Parathyroid adenoma (tissue), 2 donors: ENCODE data around the gene TECR.
A peak's percentile ranks its signal among the peaks of the same experiment; 100 is the strongest.

ENCODE experiments used
- H2AFZ ChIP-seq: fragments of 300-600 bp; sonication (generic); one replicate; pipeline ENCODE4 v1.7.0; 2017; ENCODE audit warnings: antibody characterized with exemption, mild to moderate bottlenecking
- H3K27ac ChIP-seq: fragments of 300-600 bp; sonication (generic); one replicate; pipeline ENCODE4 v1.7.0; 2017
- H3K27me3 ChIP-seq: fragments of 300-600 bp; sonication (generic); one replicate; pipeline ENCODE4 v1.7.0; 2017; ENCODE audit warnings: low read length; ENCODE audit not compliant: control insufficient read depth, insufficient read depth
- H3K36me3 ChIP-seq: fragments of 300-600 bp; sonication (generic); one replicate; pipeline ENCODE4 v1.7.0; 2017; ENCODE audit warnings: low read length; ENCODE audit not compliant: control insufficient read depth, insufficient read depth
- H3K4me1 ChIP-seq: fragments of 300-600 bp; sonication (generic); one replicate; pipeline ENCODE4 v1.7.0; 2017; ENCODE audit warnings: control low read depth
- H3K4me2 ChIP-seq: fragments of 300-600 bp; sonication (generic); one replicate; pipeline ENCODE4 v1.7.0; 2017; ENCODE audit warnings: low read length
- H3K4me3 ChIP-seq: fragments of 300-600 bp; sonication (generic); one replicate; pipeline ENCODE4 v1.7.0; 2017; ENCODE audit warnings: low read depth, low read length
- H3K79me2 ChIP-seq: fragments of 300-600 bp; sonication (generic); one replicate; pipeline ENCODE4 v1.7.0; 2017; ENCODE audit warnings: control low read depth
- H3K9ac ChIP-seq: fragments of 300-600 bp; sonication (generic); one replicate; pipeline ENCODE4 v1.7.0; 2017; ENCODE audit warnings: mild to moderate bottlenecking
- H3K9me3 ChIP-seq: fragments of 300-600 bp; sonication (generic); one replicate; pipeline ENCODE4 v1.7.0; 2017; ENCODE audit warnings: low read length; ENCODE audit not compliant: control insufficient read depth
- CTCF ChIP-seq: fragments of 300-600 bp; sonication (generic); IDR thresholded peaks from one replicate; pipeline ENCODE4 v1.7.0; 2017; ENCODE audit warnings: antibody characterized with exemption, mild to moderate bottlenecking
- donor health status: primary hyperparathyroidism.

The TECR gene

DNA sequence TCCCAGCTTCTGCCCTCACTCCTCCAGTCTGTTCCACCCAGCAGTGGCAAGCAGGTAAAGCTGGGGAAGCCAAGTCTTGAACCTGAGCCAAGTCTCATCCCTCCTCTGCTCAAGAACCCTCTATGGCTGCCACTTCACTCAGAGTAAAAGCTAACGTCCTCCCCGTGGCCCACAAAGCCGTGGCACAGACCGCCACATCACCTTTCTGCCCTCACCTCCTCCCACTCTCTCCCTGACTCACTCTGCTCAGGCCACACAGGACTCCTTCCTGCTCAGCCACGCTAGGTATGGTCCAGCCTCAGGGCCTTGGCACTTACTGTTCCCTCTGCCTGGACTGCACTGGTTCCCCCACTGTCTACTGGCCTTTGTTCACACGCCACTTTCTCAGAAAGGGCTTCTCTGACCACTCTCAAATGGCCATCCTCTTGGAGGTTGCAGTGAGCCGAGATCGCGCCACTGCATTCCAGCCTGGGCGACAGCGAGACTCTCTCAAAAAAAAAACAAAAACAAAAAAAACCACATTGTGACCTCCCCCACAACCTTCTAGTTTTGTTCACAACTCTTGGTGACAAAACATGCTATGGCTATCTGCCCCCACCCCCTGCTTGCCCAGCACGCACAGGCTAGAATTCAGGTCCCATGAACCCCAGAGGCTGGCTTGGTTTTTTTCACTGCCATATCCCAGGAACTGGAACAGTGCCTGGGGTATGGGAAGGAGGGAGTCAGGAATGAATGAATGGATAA lies 26.7 kb downstream of the TECR start:
- no peak for TF ChIP-seq CTCF
- H3K79me2 ChIP-seq, result peaks cover 86% of the 10 kb centered on the region
- H3K36me3 ChIP-seq, result no peaks in the 10 kb centered on the region
- H2AFZ ChIP-seq, result no peak overlapping the region
- H3K4me3 ChIP-seq, result no peak overlapping the region
- peak overlapping the region; percentile 1 for H3K4me2 ChIP-seq
- H3K27ac ChIP-seq, result peak overlapping the region; percentile 39
- H3K4me1 ChIP-seq, result peaks cover 40% of the 10 kb centered on the region
- H3K9me3 ChIP-seq, result no peaks in the 10 kb centered on the region
- H3K9ac ChIP-seq, result no peak overlapping the region
- H3K27me3 ChIP-seq, result no peaks in the 10 kb centered on the region

DNA sequence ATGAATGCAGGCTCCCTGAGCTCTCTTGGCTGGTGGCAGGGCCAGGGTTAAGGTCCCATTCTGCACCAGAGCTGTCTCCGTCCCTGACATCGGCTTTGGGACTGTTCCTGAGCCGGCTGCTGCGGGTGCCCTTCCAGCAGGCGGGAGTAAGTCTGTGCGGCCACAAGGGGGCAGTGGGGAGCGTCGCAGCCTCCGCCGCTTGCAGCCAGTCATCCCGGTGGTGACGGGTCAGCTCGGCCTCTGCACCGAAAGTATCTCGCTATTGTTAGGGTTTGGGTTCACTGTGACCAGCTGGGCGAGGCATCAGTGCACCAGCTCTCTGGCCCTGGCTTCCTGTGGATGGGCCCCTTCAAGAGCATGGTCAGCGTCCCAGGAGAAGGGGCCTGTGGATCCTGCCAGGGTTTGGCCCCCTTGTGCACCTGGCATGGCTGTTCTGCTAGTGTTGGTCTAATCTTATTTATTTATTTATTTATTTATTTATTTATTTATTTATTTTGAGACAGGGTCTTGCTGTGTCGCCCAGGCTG lies 27.3 kb downstream of the TECR start:
- TF ChIP-seq CTCF, result peak; percentile 97
- H3K36me3 ChIP-seq, result no peaks in the 10 kb centered on the region
- H3K4me3 ChIP-seq, result no peak overlapping the region
- H3K27ac ChIP-seq, result peak overlapping the region; percentile 39
- no peaks in the 10 kb centered on the region for H3K27me3 ChIP-seq
- H3K9me3 ChIP-seq, result no peaks in the 10 kb centered on the region
- peaks cover 42% of the 10 kb centered on the region for H3K4me1 ChIP-seq
- H3K9ac ChIP-seq, result no peak overlapping the region
- H2AFZ ChIP-seq, result peak overlapping the region; percentile 8
- H3K4me2 ChIP-seq, result peak overlapping the region; percentile 41
- peaks cover 85% of the 10 kb centered on the region for H3K79me2 ChIP-seq

GRCh38 chr19:14558370-14559066 lies 29.1 kb downstream of the TECR start:
- no peak for TF ChIP-seq CTCF
- Histone ChIP-seq H3K9ac (no peak overlapping the region), H3K36me3 (no peaks in the 10 kb centered on the region), H3K4me2 (no peak overlapping the region), H3K27ac (no peak overlapping the region), H3K4me1 (peaks cover 50% of the 10 kb centered on the region), H2AFZ (no peak overlapping the region), H3K27me3 (no peaks in the 10 kb centered on the region), H3K4me3 (no peak overlapping the region), H3K9me3 (no peaks in the 10 kb centered on the region), H3K79me2 (peaks cover 80% of the 10 kb centered on the region)

GRCh38 chr19:14559916-14560775 lies 30.8 kb downstream of the TECR start:
- H3K9ac ChIP-seq, result no peak overlapping the region
- H3K4me1 ChIP-seq, result peaks cover 38% of the 10 kb centered on the region
- H3K36me3 ChIP-seq, result no peaks in the 10 kb centered on the region
- no peaks in the 10 kb centered on the region for H3K9me3 ChIP-seq
- no peak overlapping the region for H2AFZ ChIP-seq
- peaks cover 68% of the 10 kb centered on the region for H3K79me2 ChIP-seq
- peak overlapping the region; percentile 44 for H3K4me2 ChIP-seq
- no peak overlapping the region for H3K4me3 ChIP-seq
- H3K27me3 ChIP-seq, result no peaks in the 10 kb centered on the region
- no peak for TF ChIP-seq CTCF
- H3K27ac ChIP-seq, result peak overlapping the region; percentile 96
